Sigmoid colon (tissue), 4 donors: ENCODE data around the gene MRPL24.

Experiments
- EP300 ChIP-seq, 4 donors: sonication (generic); formaldehyde crosslinking; IDR thresholded peaks; one replicate each; pipeline ENCODE4 v1.6.1; 2017; ENCODE audit warnings: antibody characterized with exemption in 4 of 4
- POLR2A ChIP-seq, 2 donors: fragments of 450-650 bp; IDR thresholded peaks; one replicate each; pipeline ENCODE4 v1.6.1; 2016; ENCODE audit warnings: antibody characterized with exemption in 2 of 2, mild to moderate bottlenecking in 2 of 2, moderate library complexity in 2 of 2
- TF ChIP-seq, protein P1 (sequence below), 4 experiments: fragments of 450-650 bp in 3 of 4; fragments of 200-600 bp in 1 of 4; IDR thresholded peaks; one replicate each; pipeline ENCODE4 v1.5.1; 2016 to 2019; ENCODE audit warnings: antibody characterized with exemption in 4 of 4, mild to moderate bottlenecking in 3 of 4, moderate library complexity in 2 of 4

DNA sequence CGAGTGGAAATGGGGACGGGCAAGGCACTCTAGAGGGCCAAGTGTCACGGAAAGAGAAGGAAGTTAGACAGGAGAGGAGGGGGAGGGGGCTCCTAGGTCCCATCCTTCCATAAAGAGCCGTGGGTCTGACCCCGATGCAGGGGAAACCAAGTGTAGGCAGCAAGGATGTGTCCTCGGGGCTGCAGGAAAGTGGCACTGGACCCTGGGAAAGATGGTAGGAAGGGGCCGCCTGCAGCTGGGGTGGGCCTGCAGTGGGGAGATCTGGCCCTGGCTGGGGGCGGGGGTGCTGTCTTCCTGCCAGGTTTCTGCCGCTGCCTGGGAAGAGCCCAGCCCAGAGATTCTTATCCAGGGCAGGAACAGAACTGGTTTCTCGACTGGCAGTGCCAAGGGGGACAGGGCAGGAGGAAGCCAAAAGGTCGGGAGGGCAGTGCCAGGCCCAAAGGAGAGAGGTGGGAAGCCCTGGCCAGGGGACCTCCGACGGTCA lies 48.4 kb downstream of the MRPL24 start:
- TF ChIP-seq, protein P1, sequence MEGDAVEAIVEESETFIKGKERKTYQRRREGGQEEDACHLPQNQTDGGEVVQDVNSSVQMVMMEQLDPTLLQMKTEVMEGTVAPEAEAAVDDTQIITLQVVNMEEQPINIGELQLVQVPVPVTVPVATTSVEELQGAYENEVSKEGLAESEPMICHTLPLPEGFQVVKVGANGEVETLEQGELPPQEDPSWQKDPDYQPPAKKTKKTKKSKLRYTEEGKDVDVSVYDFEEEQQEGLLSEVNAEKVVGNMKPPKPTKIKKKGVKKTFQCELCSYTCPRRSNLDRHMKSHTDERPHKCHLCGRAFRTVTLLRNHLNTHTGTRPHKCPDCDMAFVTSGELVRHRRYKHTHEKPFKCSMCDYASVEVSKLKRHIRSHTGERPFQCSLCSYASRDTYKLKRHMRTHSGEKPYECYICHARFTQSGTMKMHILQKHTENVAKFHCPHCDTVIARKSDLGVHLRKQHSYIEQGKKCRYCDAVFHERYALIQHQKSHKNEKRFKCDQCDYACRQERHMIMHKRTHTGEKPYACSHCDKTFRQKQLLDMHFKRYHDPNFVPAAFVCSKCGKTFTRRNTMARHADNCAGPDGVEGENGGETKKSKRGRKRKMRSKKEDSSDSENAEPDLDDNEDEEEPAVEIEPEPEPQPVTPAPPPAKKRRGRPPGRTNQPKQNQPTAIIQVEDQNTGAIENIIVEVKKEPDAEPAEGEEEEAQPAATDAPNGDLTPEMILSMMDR (IDR thresholded peaks at IDR 0.05): no peak
- TF ChIP-seq EP300 (IDR thresholded peaks at IDR 0.05) (no peak), POLR2A (IDR thresholded peaks at IDR 0.05) (no peak)
